Measurements from ENCODE around the gene PXN.

PXN gene

DNA sequence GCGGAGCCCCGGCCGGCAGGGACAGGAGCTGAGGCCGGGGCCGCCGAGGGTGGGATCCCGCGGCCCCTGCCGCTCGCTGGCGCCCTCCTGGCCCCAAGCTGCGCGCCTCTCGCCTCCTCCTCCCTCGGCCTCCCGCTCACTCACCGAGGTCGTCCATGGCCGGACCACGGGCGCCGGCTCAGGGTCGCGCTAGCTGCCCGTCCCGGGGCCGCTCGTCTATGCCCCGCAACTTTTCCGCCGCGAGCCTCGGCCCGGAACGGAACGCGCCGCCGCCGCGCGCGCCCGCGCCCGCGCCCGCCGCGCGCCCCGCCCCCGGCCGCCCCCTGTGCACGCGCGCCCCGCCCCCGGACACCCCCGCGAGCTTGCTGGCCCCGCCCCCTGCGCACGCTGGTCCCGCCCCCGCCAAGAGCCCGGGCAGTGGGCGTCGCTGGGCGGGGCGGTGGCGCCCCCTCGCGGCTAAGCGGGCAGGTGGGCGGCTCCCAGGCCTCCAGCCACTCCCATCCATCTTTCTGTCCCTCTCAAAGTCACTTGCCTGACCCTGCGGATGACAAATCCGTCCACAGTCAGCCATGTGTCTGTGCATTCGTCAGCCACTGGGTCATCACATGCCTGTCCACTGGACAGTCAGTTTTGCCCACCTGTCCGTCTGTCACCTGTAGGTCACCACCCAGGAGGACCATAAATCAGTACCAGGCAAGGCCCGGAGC lies at the start of gene PXN:
Gene PXN, minus strand, starts transcription at position 258 of the 707 bp plus-strand sequence. Its CDS starts 101 bp downstream, at position 157.
- no peaks in the 10 kb centered on the region for H3K27me3 ChIP-seq (ENCODE audit: insufficient read depth, insufficient read length)
- H3K9ac ChIP-seq (ENCODE audit: insufficient read length, low read depth) = peak within 1 kb of the TSS; percentile 97
- no peak for TF ChIP-seq YY1 (IDR thresholded peaks at IDR 0.05; ENCODE audit: insufficient read depth, insufficient read length)
- TF ChIP-seq SUZ12 (IDR thresholded peaks at IDR 0.05; ENCODE audit: extremely low read depth, insufficient read depth, insufficient read length) = no peak
- no peak for TF ChIP-seq ZNF274 (IDR thresholded peaks at IDR 0.05; ENCODE audit: low read depth, low read length)
- peaks cover 34% of the 10 kb centered on the region for H3K36me3 ChIP-seq (ENCODE audit: insufficient read depth, insufficient read length, low read length)
- H3K4me1 ChIP-seq (ENCODE audit: insufficient read depth, insufficient read length) = peaks cover 27% of the 10 kb centered on the region
- peak within 1 kb of the TSS; percentile 87 for H3K4me3 ChIP-seq (ENCODE audit: insufficient read length, low read depth)
- DNase-seq (ENCODE audit: low read depth, low spot score) = peak; percentile 72
- H3K9me3 ChIP-seq (ENCODE audit: insufficient read depth, low read length) = no peaks in the 10 kb centered on the region

DNA sequence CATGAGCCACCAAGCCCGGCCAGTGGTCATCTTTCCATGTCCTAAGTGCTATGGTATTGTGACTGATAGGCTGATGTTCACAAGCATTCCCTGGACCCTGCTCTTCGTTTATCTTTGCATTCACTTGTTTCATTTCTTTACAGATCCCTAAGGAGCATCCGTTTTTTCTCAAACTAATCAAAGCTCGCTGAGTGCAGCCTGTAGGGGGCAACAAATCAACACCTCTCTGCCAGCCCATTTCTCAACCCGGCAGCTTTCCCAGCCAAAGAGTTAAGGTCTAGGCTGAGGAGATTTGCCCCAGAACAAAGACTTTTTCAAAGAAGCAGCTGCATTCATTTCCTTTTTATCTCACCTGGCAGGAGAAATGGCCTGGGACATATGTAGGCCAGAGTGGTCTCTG lies 48.7 kb upstream of the PXN start:
- Histone ChIP-seq H3K9ac (ENCODE audit: insufficient read length, low read depth) (no peak overlapping the region), H3K4me3 (ENCODE audit: insufficient read length, low read depth) (no peak overlapping the region), H3K27me3 (ENCODE audit: insufficient read depth, insufficient read length) (no peaks in the 10 kb centered on the region), H3K4me1 (ENCODE audit: insufficient read depth, insufficient read length) (no peaks in the 10 kb centered on the region), H3K36me3 (ENCODE audit: insufficient read depth, insufficient read length, low read length) (no peaks in the 10 kb centered on the region), H3K9me3 (ENCODE audit: insufficient read depth, low read length) (no peaks in the 10 kb centered on the region)
- DNase-seq (ENCODE audit: low read depth, low spot score) = no peak
- TF ChIP-seq SUZ12 (IDR thresholded peaks at IDR 0.05; ENCODE audit: extremely low read depth, insufficient read depth, insufficient read length) (no peak), ZNF274 (IDR thresholded peaks at IDR 0.05; ENCODE audit: low read depth, low read length) (no peak), YY1 (IDR thresholded peaks at IDR 0.05; ENCODE audit: insufficient read depth, insufficient read length) (no peak)

DNA sequence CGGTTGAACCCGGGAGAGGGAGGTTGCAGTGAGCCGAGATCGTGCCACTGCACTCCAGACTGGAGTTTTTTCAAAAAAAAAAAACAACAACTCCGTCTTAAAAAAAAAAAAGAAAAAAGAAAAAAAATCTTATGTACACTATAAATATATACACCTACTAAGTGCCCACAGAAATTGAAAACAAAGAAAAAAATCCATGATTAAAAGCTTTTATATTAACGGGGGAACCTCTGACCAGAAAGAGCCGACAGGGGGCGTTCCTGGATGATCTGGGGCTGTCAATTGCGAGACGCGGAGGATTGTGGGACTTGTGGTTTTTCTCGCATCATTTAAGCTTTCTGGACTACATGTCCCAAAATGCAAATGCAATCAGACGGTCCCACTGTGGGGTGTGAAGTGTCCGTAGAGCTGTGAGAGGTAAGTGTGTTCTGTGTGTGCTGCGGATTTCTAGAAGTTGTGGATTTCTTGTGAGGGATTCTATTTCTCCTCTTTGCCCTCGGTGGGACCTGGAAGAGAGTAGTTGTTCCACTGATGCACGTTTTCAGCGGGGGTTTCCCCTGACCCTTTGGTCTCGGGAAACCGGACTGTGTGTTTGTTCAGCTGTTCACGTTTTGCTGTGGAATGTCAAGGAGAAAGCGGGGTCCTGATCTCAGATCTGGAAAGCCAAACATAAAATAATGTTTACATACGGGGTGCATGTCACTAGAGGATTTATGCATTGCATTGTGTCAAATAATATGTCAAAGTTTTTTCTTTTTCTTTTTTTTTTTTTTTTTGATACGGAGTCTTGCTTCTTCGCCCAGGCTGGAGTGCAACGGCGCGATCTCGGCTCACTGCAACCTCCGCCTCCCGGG lies 36.7 kb upstream of the PXN start, which contains the start of gene SIRT4:
Gene SIRT4, plus strand, starts transcription at position 360 of the 854 bp plus-strand sequence. CDS start 1,241 bp downstream, outside the sequence.
- Histone ChIP-seq H3K36me3 (ENCODE audit: insufficient read depth, insufficient read length, low read length) (peaks cover 7% of the 10 kb centered on the region), H3K4me1 (ENCODE audit: insufficient read depth, insufficient read length) (no peaks in the 10 kb centered on the region), H3K9me3 (ENCODE audit: insufficient read depth, low read length) (no peaks in the 10 kb centered on the region), H3K27me3 (ENCODE audit: insufficient read depth, insufficient read length) (no peaks in the 10 kb centered on the region), H3K9ac (ENCODE audit: insufficient read length, low read depth) (peak within 1 kb of the TSS; percentile 77), H3K4me3 (ENCODE audit: insufficient read length, low read depth) (peak within 1 kb of the TSS; percentile 78)
- peak; percentile 89 for DNase-seq (ENCODE audit: low read depth, low spot score)
- no peak for TF ChIP-seq YY1 (IDR thresholded peaks at IDR 0.05; ENCODE audit: insufficient read depth, insufficient read length)

- no peaks in the 10 kb centered on the region for H3K36me3 ChIP-seq (ENCODE audit: insufficient read depth, insufficient read length, low read length)
- H3K4me1 ChIP-seq (ENCODE audit: insufficient read depth, insufficient read length) = no peaks in the 10 kb centered on the region
- peak within 1 kb of the TSS; percentile 79 for H3K9ac ChIP-seq (ENCODE audit: insufficient read length, low read depth)
- peak; percentile 92 for DNase-seq (ENCODE audit: low read depth, low spot score)
- peak within 1 kb of the TSS; percentile 37 for H3K4me3 ChIP-seq (ENCODE audit: insufficient read length, low read depth)
- TF ChIP-seq YY1 (IDR thresholded peaks at IDR 0.05; ENCODE audit: insufficient read depth, insufficient read length) (no peak), SUZ12 (IDR thresholded peaks at IDR 0.05; ENCODE audit: extremely low read depth, insufficient read depth, insufficient read length) (no peak)
- H3K9me3 ChIP-seq (ENCODE audit: insufficient read depth, low read length) = no peaks in the 10 kb centered on the region
- no peaks in the 10 kb centered on the region for H3K27me3 ChIP-seq (ENCODE audit: insufficient read depth, insufficient read length)
These were observed 27.4 kb upstream of the PXN start, which contains the start of gene RNU4-1 for GRCh38 chr12:120292661-120293531. TSS of gene RNU4-1 (minus strand) at chr12:120293237.

GRCh38 chr12:120292411-120292660 lies 26.8 kb upstream of the PXN start:
- H3K27me3 ChIP-seq (ENCODE audit: insufficient read depth, insufficient read length) = no peaks in the 10 kb centered on the region
- no peak for TF ChIP-seq YY1 (IDR thresholded peaks at IDR 0.05; ENCODE audit: insufficient read depth, insufficient read length)
- TF ChIP-seq SUZ12 (IDR thresholded peaks at IDR 0.05; ENCODE audit: extremely low read depth, insufficient read depth, insufficient read length) = no peak
- TF ChIP-seq ZNF274 (IDR thresholded peaks at IDR 0.05; ENCODE audit: low read depth, low read length) = no peak
- peak overlapping the region; percentile 79 for H3K9ac ChIP-seq (ENCODE audit: insufficient read length, low read depth)

GRCh38 chr12:120290609-120291305 lies 25.2 kb upstream of the PXN start:
- Histone ChIP-seq H3K9ac (ENCODE audit: insufficient read length, low read depth) (peak overlapping the region; percentile 65), H3K4me3 (ENCODE audit: insufficient read length, low read depth) (no peak overlapping the region), H3K9me3 (ENCODE audit: insufficient read depth, low read length) (no peaks in the 10 kb centered on the region), H3K36me3 (ENCODE audit: insufficient read depth, insufficient read length, low read length) (no peaks in the 10 kb centered on the region), H3K27me3 (ENCODE audit: insufficient read depth, insufficient read length) (no peaks in the 10 kb centered on the region), H3K4me1 (ENCODE audit: insufficient read depth, insufficient read length) (no peaks in the 10 kb centered on the region)
- no peak for DNase-seq (ENCODE audit: low read depth, low spot score)
- TF ChIP-seq YY1 (IDR thresholded peaks at IDR 0.05; ENCODE audit: insufficient read depth, insufficient read length) (no peak), ZNF274 (IDR thresholded peaks at IDR 0.05; ENCODE audit: low read depth, low read length) (no peak), SUZ12 (IDR thresholded peaks at IDR 0.05; ENCODE audit: extremely low read depth, insufficient read depth, insufficient read length) (no peak)

More at GRCh38 chr12:120292411-120292660, 26.8 kb upstream of the PXN start:
- Histone ChIP-seq H3K4me3 (ENCODE audit: insufficient read length, low read depth) (peak overlapping the region; percentile 37), H3K36me3 (ENCODE audit: insufficient read depth, insufficient read length, low read length) (no peaks in the 10 kb centered on the region), H3K4me1 (ENCODE audit: insufficient read depth, insufficient read length) (no peaks in the 10 kb centered on the region), H3K9me3 (ENCODE audit: insufficient read depth, low read length) (no peaks in the 10 kb centered on the region)
- DNase-seq (ENCODE audit: low read depth, low spot score) = no peak
